ENCODE results near the gene B3GALT4.
A peak's percentile ranks its signal among the peaks of the same experiment; 100 is the strongest.
"Not testable (repeated sequence)": the region's sequence is repeated elsewhere in the genome, so short reads cannot be mapped to it uniquely, and the experiment has no call there.

Gene B3GALT4, protein sequence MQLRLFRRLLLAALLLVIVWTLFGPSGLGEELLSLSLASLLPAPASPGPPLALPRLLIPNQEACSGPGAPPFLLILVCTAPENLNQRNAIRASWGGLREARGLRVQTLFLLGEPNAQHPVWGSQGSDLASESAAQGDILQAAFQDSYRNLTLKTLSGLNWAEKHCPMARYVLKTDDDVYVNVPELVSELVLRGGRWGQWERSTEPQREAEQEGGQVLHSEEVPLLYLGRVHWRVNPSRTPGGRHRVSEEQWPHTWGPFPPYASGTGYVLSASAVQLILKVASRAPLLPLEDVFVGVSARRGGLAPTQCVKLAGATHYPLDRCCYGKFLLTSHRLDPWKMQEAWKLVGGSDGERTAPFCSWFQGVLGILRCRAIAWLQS

GRCh38 chr6:33276864-33277662, at the start of gene B3GALT4:
B3GALT4 (plus strand) TSS chr6:33277123; CDS start chr6:33277420, 297 bp downstream.
- DNase-seq = peak; percentile 76

DNA sequence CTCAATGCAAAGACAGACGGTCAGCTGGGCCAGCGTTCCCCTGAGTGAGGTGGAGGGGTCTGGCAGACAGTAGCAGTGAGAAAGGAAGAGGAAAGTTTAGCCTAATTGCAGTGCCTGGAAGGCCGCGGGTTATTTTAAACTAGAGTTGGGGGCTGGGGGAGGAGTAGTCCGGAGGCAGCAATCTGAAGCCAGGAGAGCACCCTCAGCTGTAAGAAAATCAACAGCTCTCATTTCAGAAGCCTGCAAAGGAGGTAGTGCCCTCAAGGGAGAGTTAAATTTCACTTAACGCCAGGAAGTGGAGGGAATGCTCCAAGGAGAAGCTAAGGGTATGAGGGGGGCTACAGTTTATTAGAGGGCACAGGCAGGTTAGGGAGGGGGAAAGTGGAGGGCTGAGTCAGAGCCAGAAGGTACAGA, 41.7 kb upstream of the B3GALT4 start:
- DNase-seq = no peak

GRCh38 chr6:33236328-33236727, 40.6 kb upstream of the B3GALT4 start:
- DNase-seq = no peak

GRCh38 chr6:33236852-33237251, 40.1 kb upstream of the B3GALT4 start:
- DNase-seq = no peak

DNA sequence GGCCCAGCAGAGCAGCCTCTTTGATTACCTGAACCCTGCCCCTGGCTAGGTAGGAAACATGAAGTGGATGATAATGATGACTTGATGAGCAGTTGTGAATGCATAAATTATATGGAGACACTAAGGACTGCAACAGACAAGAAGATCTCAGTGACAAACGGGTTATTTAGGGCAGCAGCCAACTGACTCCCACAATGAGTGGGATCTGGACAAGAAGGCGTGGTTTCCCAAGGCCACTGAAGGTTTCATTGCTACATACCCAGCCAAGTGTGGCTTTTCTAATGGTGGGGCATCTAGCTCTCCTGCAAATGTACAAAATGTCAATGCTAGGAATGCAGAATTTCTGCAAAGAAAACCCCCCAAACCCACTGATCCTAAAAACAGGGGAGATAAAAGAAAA, 39.2 kb upstream of the B3GALT4 start:
- DNase-seq = no peak

DNA sequence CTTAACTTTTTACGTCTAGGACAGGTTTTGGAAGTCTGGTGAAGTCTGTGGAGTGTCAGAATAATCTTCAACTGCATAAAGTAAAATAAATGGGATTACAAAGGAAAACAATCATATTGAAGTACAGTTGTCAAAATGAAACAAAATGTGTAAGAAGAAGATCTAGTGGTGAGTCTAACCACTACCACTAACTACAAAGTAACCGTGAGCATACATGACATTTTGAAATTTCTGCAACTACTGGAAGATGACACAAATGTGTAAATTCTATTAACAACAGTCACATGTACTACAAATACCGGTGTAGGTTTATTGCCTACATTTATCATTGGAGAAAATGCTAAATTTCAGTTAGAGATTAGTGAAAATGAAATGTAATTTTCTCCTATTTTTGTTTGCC, 35.0 kb upstream of the B3GALT4 start:
- DNase-seq = no peak

- DNase-seq = no peak
Measured at GRCh38 chr6:33243476-33243875, 33.4 kb upstream of the B3GALT4 start.

- peak; percentile 93 for DNase-seq
Measured at GRCh38 chr6:33247977-33248642, 28.8 kb upstream of the B3GALT4 start.

DNA sequence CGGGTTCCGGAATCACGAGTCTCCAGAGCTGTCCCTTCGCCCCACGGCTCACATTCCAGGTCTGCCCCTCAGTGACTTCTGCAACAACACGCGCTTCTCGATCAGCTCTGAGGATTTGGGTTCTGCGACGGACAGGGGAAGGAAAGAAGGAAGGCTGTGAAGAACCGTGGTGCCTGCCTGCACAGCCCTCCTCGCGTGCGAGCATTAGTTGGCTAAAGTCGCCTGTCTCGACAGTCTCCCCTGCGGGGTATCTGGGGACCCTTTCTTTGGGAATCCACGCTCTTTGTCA, 28.3 kb upstream of the B3GALT4 start:
- DNase-seq = no peak

GRCh38 chr6:33248932-33249731, 27.8 kb upstream of the B3GALT4 start:
- DNase-seq = peak; percentile 92

- no peak for DNase-seq
Measured at GRCh38 chr6:33249732-33250630, 26.9 kb upstream of the B3GALT4 start.

DNA sequence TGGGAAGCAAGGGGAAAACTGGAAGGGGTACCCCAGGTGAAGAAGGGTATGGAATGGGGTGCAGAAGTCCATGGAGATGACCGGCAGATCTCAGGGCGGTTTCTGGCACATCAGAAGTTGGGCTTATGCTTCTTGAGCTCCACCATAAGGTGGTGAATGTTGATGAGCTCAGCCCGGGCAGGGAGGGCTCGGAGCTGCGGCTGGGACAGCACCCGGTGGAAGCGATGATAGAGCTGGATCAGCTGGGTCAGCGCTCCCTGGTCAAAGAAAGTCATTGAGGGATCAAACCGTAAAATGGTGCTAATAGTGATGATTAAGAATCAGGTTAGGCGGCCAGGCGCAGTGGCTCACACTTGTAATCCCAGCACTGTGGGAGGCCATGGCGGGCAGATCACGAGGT, 26.2 kb upstream of the B3GALT4 start:
- DNase-seq = no peak

- no peak for DNase-seq
Measured at GRCh38 chr6:33251395-33252012, 25.4 kb upstream of the B3GALT4 start.

DNA sequence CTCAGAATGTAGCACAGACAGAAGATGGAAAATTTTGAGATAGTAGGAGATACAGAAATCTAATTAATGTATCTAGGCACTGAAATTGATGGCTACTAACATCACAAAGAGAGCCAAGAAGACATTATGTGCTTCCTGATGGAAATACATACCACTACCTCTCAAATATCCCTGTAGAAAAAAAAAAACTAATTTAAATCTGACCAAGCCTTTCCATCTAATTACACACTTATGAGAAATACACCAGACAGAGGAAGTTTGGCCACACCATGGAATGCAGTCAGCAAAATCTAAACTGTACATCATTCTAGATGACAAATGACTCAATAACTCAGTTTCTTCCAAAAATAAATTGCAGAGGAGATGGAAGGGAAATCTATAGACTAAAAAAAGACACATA, 24.2 kb upstream of the B3GALT4 start:
- no peak for DNase-seq

DNA sequence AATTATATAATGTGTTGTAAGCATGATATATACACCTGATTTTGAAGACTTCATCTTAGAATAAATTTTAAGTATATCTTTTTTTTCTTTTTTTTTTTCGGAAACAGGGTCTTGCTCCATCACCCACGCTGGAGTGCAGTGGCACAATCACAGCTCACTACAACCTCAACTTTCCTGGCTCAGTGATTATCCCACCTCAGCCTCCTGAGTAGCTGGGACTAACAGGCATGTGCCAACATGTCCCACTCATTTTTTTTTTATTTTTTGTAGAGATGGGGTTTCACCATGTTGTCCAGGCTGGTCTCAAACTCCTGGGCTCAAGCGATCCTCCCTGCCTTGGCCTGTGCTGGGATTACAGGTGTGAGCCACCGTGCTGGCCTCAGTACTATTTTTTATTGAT, 22.3 kb upstream of the B3GALT4 start:
- DNase-seq = no peak

GRCh38 chr6:33259032-33259431, 17.9 kb upstream of the B3GALT4 start:
- DNase-seq = no peak

DNA sequence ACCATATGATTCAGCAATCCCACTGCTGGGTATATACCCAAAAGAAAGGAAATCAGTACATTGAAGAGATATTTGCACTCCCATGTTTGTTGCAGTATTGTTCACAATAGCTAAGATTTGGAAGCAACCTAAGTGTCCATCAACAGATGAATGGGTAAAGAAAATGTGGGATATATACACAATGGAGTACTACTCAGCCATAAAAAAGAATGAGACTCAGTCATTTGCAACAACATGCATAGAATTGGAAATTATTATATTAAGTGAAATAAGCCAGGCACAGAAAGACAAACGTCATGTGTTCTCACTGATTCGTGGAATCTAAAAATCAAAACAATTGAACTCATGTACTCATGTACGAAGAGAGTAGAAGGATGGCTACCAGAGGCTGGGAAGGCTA, 14.4 kb upstream of the B3GALT4 start:
- DNase-seq = not testable (repeated sequence)

GRCh38 chr6:33264015-33264414, 12.9 kb upstream of the B3GALT4 start:
- DNase-seq = no peak

- no peak for DNase-seq
Measured at GRCh38 chr6:33271117-33271467, 5.8 kb upstream of the B3GALT4 start.

DNA sequence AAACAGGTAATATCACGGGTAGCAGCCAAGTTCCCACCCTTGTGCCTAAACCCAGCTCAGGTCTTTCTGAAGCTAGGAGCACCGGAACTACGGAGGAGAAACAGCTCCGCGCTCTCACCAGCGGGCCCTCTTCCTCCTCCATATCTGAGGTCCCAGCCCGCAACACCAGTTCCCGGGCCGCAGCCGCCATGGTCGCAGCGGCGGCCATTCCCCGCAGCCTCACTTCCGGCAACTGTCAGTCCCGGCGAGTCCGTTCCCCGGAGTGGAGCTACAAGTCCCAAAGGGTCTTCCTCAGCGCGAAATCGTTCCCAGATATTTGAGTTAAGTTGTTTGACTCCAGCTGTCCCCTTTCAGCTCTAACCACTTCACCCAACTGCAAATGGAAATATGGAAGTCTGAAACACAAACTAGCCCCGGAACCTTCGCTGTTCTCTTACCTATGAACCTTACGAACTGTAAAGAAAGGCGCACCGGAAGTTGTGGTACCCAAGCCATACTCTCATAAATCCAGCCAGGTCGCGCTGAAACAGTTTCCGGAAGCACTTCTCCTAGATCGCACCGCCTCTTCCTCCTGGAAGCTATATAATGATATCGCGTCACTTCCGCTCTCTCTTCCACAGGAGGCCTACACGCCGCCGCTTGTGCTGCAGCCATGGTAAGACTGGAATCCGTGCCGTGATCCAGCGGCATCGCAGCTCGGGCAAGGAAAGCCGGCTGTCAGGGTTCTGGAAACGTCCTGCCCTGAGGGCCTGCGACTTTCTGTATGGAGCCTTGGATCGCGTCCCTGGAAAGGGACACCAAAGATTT, 5.3 kb upstream of the B3GALT4 start, which contains the start of the genes RPS18 and VPS52:
Gene RPS18, plus strand, starts transcription at position 608 of the 807 bp plus-strand sequence. Its CDS starts 45 bp downstream, at position 653.
Gene VPS52, minus strand, starts transcription at position 409 of the 807 bp plus-strand sequence. Its CDS starts 201 bp downstream, at position 208.
- DNase-seq = peak; percentile 83
